NCI-H2171 (cell line): ENCODE data around the gene HOXC10.
A peak's percentile ranks its signal among the peaks of the same experiment; 100 is the strongest.

Experiments used
- DNase-seq: peaks from one replicate; lab custom pipeline; 2025; lab: John Stamatoyannopoulos, UW

The HOXC10 gene

DNA sequence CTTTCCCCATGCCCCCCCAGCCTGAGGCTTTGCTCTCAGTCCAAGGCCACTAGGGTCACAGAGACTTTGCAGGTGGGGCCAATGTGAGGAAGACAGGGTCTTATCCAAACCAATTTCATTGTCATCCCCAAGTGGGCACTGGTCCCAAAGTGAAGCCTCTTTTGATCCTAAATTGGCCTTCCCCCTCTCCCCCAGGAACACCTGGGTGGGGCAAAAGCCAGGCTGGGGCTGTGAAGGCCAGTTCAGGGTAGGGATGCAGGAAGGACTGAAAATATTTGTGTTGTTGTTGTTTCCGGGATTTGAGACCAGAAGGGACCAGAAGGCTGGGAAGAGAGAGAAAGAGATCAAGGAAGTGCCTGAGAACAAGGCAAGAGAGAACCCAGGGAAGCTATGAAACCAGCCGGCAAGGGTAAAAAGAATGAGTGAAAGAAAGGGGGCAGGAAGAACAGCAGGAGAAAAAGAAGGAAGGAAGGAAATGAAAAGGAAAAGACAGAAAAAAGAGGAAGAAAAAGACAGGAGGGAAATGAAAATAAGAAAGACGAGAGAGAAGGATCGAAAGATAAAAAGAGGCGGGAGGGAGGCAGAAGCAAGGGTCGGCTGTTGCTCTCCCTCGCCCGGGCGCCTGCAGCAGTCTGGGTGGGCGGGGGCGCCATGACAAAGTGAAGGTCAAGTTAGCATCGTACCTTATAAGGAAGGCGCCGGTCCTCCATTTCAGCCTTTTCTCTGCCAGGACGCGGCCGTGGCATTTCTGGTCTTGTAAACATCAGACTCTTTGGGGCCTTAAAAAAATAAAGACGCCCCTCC is 19.5 kb upstream of the HOXC10 start:
- DNase-seq, result no peak

DNA sequence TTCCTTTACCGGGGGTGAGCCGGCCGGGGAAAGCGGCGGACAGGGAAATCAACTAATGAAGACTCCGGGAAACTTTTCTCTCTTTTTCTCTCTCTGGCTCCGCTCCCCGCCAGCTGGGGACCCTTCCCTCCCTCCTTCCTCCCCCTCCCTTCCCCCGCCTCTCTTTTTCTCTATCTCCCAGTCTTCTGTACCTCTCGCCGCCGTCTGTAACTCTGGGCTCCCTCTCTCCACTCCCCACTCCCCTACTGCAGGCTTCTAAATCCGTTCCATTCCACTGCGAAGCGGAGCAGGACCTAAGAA is 18.9 kb upstream of the HOXC10 start:
- no peak for DNase-seq

DNA sequence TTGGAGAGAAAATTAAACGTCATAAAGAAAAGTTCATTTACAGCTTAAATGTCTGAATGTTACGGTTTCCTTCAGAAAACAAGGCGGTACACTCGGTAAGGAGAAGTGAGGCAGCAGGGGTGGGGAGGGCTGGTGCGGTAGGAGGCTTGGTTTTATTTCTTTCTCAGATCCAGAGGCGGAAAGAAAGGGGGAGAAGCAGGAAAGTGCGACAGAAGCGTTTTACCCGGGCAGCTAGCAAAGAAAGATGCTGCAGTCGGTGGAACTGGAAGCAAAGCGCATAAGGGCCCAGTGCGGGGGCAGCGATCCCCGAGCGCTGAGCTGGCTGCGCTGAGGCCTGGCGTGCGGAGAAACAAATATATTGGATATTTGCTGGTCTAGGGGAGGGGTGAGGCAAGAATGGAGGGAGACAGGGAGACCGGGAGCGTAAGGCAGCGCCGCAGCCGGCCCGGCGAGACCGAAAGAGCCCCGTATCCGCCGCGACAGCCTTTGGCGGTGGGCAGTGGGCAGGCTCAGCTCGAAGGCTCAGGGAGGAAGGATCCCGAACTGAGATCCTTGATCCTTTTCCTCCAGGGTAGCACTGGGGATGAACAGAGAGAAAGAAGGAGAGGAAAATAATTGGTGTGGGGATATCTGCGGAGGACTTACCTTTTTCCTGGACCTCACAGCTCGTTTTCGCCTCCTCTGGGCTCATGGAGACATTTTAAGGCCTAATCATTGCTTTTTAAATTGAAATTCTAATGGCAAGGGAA is 18.4 kb upstream of the HOXC10 start:
- DNase-seq, result no peak

DNA sequence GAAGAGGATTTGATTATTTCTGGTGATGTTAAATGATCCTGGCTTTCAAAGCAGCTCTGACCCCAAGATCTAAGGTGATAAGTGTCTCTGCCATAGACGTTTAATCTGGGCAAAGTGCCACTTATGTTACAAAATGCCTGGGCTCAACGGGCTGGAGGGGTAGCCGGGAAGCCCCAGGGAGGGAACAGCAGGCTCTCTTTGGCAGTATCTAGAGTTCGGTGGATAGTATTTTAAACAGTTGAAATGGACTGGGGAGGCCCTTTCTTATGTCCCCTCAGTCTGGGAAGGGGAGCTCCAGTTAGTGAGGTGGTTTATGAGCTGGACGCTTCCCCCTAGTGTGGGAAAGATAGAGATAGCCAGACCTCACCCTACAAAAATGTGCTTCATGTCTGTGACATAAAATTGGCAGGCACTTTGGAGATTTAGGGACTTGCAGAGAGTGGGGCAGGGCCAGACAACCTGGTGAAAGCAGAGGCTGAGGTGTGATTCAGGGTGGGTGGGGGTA is 17.5 kb upstream of the HOXC10 start:
- DNase-seq, result no peak

DNA sequence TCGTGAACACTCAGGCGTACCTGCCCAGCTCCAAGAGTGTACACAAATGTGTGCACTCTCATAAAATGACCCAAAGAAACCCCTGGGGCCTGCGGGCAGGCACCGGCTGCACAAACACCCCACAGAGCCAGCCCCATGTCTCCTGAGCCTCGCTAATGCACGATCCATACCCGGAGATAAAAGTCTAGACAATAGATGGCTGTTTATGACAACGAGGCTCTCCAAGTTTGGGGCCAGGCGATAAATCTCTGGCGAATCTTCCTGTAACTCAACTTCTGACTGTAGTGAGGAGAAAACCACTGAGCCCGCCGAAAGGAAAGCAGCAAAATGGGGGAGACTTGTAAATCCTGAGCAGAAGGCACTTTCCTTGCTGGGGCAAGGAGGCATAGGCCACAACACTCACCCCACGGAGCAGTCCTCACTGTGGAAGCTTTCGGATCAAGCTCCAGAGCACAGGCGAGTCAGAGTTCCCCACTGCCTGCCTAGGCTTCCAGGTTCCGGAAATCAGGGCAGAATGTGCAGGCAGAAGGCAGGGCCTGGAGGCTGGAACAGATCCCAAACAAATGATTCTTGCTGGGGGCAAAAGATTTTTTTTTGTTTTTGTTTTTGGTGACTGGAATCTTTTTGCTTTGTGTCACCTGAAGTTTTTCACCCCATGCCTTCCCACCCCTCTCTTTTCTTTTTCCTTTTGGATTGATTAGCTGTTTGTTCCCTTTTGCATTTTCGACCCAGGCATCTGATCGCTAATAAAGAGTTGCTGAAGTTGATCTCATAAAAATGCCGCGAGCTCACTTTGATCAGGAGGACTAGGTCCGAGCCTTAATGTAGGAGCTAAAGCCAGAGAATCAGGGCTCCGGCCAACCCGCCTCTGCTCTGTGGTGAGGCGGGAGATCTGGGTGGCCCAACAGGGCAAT is 16.5 kb upstream of the HOXC10 start:
- DNase-seq, result no peak

DNA sequence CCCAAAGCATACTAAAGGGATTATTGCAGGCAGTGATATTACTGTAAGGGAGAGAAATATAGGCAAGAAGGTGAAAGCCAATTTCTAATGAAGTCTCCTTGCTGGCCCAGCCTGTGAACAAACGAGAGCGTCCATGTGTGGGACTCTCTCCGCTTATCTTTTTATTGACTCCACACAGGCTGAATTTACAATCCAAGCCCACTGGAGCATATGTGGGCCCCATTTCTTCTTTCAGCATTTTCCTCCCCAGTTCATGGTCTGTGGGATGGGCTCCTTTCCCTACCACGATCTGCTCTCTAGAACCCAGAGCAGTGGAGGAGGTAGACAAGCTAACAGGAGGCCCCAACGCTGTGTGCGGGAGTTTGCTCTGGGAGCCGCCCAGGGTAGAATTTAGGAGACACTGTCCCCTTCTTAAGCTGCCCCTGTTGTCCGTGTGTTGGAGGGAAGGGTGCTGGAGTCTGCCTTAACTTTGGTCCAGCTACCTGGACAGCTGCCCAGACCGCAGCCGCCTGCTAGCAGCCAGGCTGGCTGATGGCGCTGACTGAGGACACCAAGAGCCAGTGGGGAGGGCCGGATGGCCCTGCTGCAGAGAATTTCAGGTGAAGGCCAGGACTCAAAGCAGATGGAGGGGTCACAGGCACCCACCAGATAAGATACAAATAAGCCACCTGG is 15.2 kb upstream of the HOXC10 start:
- no peak for DNase-seq

DNA sequence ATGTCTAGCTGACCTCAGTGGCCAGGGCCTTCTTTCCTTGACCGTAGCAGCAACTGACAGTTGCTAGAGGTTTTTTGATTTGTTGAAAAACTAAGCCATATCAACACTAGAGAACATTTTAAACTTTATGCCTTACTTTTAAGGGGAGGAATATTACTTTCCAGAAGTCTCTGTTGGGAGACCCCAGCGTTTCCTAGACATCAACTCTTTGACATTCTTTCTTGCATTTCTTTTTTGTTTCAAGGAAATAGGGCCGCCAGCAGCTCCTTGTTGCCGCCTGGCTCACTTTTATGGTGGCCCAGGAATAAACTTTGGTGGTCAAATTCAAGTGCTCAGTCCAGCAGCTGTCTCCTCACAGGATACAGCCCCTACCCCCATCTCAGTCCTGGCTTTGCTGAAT is 14.5 kb upstream of the HOXC10 start:
- no peak for DNase-seq

DNA sequence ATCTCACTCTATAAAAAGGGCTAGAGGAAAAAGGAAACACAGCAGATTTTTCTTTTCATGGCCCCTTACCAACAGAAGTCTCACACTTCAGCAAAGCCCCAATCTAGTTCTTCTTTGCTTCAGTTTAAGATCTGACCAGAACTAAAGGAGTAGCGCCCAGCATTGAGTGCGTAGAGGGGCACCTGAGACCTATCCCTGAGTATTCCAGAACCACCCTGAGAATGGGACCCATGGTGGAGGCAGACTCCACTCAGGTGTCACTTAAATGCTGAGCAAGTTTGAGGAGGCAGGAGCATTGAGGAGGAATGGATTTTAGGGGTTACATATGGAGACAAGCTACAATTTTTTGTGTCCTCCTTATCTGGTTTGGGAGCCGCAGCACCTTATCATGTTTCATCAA is 13.8 kb upstream of the HOXC10 start:
- DNase-seq, result no peak

DNA sequence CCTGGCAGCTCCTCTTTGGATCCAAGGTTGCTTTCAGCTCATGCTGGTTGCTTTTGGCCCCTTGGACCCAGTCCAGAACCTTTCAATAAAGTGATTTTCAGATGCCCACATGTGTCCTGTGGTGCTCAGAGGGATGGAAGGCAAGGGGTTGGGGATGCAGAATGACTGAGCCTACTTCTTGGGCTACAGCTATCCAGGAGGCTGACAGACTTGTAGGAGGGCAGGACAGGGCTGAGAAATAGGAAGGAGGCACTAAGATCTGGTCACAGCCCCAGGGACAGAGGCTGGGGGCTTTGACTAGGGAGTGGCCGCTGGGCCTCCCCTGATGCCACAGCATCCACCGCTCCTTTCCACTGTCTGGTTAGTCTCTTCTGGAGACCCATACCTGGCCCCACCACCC is 13.3 kb upstream of the HOXC10 start:
- no peak for DNase-seq

DNA sequence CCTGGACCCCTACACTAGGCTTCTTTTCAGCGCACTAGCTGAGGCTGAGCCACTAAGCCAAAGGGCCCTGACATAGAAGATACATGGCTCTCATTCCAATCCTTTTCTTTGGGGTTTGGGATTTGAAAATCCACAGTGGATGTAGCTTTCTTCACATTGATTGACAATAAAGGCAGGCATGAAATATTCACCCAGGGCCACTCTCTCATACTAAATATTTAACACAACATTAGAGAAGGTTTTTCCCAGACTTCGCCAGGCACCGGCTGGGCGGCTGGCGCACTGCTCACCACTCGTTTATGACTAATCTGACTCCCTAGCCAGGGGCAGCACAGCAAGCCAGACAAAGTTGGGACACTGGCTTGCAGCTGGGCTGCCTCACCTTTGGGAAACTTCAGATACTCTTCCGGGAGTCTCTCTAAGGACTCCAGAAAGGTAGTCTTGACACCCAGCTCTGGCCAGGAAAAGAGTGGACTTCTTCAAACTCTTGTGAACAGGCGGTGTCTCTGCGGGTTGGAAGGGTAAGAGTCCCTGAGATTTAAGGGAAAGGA is 12.7 kb upstream of the HOXC10 start:
- no peak for DNase-seq

DNA sequence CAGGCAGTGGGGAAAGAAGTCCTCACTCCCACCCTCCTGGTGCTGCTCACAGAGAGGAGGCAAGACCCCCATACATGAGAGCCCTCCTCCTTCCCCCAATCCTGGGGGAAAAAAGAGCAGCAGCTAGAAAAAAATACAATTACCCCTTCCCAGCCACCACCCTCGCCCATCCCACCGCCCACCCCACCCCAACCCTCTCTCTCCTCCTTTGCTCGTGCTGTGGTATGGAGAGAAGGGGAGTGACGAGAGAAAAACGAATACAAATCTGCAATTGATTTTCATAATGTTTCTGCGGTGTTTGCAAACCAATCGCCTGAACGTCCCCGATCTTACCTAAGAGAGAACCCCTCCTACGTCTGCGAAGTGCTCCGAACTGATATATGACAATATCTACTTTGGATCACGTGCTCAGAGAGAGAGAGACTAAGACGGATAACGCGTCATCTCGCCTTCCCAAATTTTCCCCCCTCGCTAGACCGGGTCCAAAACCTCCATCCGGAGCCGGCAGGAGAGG is 12.2 kb upstream of the HOXC10 start, which contains the start of gene HOXC11:
Gene HOXC11, plus strand, starts transcription at position 405 of the 514 bp plus-strand sequence. CDS start 116 bp downstream, outside the sequence.
- no peak for DNase-seq

DNA sequence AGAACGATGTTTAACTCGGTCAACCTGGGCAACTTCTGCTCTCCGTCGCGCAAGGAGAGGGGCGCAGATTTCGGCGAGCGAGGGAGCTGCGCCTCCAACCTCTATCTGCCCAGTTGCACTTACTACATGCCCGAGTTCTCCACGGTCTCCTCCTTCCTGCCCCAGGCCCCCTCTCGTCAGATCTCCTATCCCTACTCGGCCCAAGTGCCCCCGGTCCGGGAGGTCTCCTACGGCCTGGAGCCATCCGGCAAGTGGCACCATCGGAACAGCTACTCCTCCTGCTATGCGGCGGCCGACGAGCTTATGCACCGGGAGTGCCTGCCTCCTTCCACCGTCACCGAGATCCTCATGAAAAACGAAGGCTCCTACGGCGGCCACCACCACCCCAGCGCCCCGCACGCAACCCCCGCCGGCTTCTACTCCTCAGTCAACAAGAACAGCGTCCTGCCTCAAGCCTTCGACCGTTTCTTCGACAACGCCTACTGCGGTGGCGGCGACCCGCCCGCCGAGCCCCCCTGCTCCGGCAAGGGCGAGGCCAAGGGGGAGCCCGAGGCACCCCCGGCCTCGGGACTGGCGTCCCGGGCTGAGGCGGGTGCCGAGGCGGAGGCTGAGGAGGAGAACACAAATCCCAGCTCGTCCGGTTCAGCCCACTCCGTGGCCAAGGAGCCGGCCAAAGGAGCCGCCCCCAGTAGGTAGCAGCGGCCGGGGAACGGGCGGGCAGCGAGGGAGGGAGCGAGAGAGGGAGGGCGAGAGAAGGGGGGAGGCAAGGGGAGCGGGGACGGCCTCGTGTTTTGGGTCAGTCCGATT is 11.5 kb upstream of the HOXC10 start:
- DNase-seq, result no peak

DNA sequence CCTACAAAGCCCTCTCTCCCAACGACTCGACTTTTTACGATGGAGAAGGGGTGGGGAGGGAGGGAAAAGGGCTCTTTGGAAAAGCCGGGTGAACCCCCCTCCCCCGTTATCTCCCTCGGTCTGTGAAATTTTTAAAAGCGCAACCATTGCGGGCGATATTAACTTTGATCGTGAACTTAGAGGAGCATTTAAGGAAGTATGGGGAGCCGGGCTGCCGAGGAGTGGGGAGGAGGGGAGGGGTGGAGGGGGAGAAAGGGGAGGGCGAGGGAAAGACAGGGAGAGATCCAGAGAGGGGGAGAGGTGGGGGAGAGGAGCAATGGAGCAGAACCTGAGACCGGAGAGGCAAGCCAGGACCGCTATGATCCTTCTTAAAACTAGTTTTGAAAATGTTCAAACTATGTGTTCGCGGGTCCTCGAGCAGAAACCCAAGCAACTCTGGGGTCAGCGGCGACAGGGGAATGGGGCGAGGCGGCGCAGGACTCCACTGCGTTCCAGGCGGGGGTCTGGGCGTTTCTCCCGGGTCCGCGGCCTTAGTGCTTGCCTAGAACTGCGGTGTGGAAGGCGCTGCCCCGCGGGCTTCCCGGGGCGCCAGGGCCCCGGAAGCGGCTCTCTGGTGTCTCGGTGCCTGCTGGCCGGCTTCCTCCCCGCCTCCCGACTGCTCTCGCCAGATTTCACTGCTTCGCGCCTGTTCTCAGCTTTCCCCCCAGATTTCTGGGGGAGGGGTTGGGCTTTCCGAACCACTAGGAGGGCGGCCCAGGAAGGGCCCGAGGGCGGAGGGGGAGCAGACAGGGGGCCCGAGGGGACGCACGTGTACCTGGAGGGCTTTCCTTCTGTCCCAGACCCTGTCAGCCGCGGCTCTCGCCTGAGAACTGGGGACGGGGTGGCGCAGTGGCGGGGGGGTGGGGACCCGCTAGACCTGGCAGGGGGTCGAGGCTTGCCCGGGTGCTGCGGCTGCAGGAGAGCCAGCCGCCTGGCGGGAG is 10.6 kb upstream of the HOXC10 start, which contains the start of gene HOTAIR:
Gene HOTAIR, minus strand, starts transcription at position 871 of the 980 bp plus-strand sequence.
- DNase-seq, result peak; percentile 44

DNA sequence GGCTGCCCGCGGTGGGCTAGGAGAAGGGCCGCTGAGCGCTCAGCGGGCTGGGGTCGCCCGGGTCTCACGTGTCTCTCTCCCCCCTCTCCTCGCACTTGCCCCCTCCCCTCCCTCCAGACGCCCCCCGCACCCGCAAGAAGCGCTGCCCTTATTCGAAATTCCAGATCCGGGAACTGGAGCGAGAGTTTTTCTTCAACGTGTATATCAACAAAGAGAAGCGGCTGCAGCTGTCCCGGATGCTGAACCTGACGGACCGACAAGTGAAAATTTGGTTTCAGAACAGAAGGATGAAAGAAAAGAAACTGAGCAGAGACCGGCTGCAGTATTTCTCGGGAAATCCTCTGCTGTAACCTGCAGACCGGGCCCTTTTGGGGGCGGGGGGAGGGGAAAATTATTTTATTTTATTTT is 9.9 kb upstream of the HOXC10 start:
- DNase-seq, result peak; percentile 34

DNA sequence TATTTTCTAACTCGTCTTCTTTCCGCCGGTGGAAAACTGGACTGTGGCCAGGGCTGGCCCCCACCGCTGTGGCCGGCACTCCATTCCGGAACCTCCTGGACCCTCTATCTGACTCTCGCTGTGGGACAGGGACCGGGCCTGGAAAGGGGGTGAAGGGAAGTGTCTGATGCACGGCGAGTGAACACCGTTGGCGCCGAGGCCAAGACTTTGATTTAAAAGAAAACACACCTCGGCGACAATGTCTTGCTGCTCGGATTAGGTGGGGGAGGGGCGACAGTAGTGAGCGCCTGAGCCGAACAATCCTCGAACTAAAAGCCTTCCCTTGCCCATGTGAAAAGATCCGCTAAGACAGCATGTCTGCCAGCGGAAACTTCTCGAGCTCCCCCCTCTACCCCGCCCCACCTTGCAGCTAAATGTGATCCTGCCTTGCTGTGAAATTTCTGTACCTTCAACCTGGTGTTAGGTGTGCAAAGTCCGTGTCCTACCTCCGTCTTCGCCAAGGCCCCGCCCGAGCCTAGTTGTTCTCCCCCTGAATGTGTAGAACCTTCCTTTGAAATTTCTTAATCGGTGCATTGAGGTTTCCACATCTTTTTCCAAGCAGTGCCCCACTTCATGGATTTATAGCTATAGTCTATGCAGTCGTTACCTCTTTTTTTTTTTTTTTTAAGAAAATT is 9.3 kb upstream of the HOXC10 start:
- no peak for DNase-seq

DNA sequence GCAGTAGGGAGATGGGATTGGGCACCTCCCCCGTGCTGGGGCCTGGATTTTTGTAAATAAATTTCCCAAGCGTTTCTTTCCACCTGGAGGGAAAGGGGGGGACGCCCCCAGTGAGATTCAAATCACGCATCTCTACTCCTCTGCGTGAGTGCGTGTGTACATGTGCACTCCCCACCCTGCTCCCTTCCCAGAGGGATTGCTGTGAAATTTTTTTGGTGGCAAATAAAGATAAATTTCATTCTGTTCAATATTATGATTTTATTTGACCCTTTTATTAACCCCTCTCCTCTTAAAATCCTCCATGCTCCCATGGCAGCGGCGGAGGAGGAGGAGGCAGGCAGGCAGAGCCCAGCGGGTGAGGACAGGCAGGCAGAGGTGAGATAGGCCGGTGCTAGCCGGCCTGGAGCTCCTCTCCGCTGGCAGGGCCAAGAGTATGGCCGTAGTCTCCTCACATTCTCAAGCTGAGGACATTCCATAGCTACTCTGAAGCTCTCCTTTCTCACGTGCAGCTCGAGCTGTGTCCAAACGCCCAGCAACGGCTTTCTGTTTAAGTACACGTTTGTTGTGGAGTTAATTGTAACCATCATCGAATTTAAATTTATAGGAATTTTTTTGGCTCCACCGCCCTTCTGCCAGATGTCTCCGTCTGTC is 8.6 kb upstream of the HOXC10 start:
- no peak for DNase-seq

DNA sequence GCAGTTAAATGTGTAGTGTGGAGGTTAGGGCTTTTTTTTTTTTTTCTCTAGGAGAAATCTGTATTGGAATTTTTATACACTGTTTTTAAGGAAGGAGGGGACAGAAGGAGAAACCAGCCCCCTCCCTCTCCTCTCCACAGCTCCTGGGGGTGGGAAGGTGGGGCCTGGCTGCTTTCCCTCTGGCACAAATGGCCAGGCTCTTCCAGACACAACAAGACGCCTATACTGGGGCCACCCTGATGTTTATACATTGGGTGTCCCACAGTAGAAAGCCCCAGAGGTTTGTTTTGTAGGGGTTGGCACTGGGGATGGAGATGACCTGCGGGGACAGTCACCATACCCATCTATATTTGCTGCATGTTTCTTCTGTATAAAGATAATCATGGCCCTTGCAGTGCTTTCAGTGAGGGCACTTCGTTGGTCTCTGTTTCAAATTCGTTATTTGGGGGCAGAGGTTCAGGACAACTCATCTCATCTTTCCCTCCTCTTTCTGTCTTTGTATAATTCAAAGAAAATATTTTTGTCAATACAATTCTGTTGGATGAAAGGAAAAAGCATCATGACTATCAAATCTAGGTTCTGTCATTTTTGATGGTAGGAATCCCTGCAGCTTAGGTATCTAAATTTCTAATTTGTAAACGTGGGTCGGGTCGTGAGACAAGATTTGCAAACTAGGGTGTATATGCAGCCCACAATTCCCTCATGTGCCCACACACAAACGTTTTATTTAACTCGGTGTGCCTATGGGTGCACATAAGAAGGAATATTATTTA is 7.9 kb upstream of the HOXC10 start:
- DNase-seq, result no peak
